ENCODE data around the gene SLC22A9.

DNA sequence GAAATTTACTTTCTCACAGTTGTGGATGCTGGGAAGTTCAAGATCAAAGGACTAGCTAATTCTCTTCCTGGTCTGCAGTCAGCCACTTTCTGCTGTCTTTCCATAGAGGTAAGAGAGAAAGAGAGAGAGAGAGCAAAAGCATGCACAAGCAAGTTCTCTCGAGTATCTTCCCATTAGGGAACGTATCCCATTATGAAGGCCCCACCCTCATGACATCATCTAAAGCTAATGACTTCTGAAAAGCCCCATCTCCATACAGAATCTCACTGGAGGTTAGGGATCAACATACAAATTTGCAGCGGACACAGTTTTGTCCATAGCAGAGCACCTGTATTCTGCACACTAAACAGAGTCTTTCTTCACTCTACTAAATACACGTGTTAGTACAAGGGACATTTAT, 17.4 kb upstream of the SLC22A9 start:
- TF ChIP-seq POLR2A (IDR thresholded peaks at IDR 0.05): no peak
- TF ChIP-seq, protein P1, sequence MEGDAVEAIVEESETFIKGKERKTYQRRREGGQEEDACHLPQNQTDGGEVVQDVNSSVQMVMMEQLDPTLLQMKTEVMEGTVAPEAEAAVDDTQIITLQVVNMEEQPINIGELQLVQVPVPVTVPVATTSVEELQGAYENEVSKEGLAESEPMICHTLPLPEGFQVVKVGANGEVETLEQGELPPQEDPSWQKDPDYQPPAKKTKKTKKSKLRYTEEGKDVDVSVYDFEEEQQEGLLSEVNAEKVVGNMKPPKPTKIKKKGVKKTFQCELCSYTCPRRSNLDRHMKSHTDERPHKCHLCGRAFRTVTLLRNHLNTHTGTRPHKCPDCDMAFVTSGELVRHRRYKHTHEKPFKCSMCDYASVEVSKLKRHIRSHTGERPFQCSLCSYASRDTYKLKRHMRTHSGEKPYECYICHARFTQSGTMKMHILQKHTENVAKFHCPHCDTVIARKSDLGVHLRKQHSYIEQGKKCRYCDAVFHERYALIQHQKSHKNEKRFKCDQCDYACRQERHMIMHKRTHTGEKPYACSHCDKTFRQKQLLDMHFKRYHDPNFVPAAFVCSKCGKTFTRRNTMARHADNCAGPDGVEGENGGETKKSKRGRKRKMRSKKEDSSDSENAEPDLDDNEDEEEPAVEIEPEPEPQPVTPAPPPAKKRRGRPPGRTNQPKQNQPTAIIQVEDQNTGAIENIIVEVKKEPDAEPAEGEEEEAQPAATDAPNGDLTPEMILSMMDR (IDR thresholded peaks at IDR 0.05): no peak

All from gastroesophageal sphincter (tissue), 3 donors.